Tibial nerve (tissue), 4 donors: ENCODE data around the gene GPR152.

Experiments used
- CTCF ChIP-seq, 5 experiments: fragments of 200-600 bp in 3 of 5; fragments of 450-650 bp in 2 of 5; sonication (generic) in 3 of 5; IDR thresholded peaks; one replicate each; pipeline ENCODE4 v1.5.1; 2016 to 2019; ENCODE audit warnings: antibody characterized with exemption in 5 of 5, mild to moderate bottlenecking in 3 of 5, moderate library complexity in 2 of 5
- EP300 ChIP-seq, 2 donors: sonication (generic); formaldehyde crosslinking; IDR thresholded peaks; one replicate each; pipeline ENCODE4 v1.6.1; 2017; ENCODE audit warnings: antibody characterized with exemption in 2 of 2, mild to moderate bottlenecking in 1 of 2
- POLR2A ChIP-seq, 2 donors: fragments of 450-650 bp; IDR thresholded peaks; one replicate each; pipeline ENCODE4 v1.6.1; 2017; ENCODE audit warnings: antibody characterized with exemption in 2 of 2, mild to moderate bottlenecking in 2 of 2, moderate library complexity in 2 of 2

- no peak for TF ChIP-seq POLR2A (IDR thresholded peaks at IDR 0.05)
- TF ChIP-seq EP300 (IDR thresholded peaks at IDR 0.05), result no peak
- no peak for TF ChIP-seq CTCF (IDR thresholded peaks at IDR 0.05)
Observed at GRCh38 chr11:67441731-67442351, 10.7 kb downstream of the GPR152 start.
